NCI-H2107 (cell line): Measurements from ENCODE around the gene GLYATL2.

ENCODE experiments used
- DNase-seq: peaks from one replicate; lab custom pipeline; 2025; lab: John Stamatoyannopoulos, UW

Gene GLYATL2

GRCh38 chr11:58844361-58845005, at the start of gene GLYATL2:
GLYATL2 (minus strand) TSS chr11:58844704; CDS start chr11:58839612, 5,092 bp downstream.
- DNase-seq = no peak

- DNase-seq = no peak
Observed at GRCh38 chr11:58893899-58894298, 49.4 kb upstream of the GLYATL2 start.

GRCh38 chr11:58888579-58888978, 44.1 kb upstream of the GLYATL2 start:
- no peak for DNase-seq

- no peak for DNase-seq
Observed at GRCh38 chr11:58887452-58887851, 42.9 kb upstream of the GLYATL2 start.

GRCh38 chr11:58880625-58881024, 36.1 kb upstream of the GLYATL2 start:
- DNase-seq = no peak

GRCh38 chr11:58880166-58880565, 35.7 kb upstream of the GLYATL2 start:
- no peak for DNase-seq

GRCh38 chr11:58867556-58867955, 23.1 kb upstream of the GLYATL2 start:
- DNase-seq = no peak

GRCh38 chr11:58866788-58867187, 22.3 kb upstream of the GLYATL2 start:
- DNase-seq = no peak

GRCh38 chr11:58864335-58864734, 19.8 kb upstream of the GLYATL2 start:
- DNase-seq = no peak

GRCh38 chr11:58863697-58864096, 19.2 kb upstream of the GLYATL2 start:
- DNase-seq = no peak

- DNase-seq = no peak
Observed at GRCh38 chr11:58861533-58861932, 17.0 kb upstream of the GLYATL2 start.

GRCh38 chr11:58856806-58857205, 12.3 kb upstream of the GLYATL2 start:
- no peak for DNase-seq

GRCh38 chr11:58845386-58845785, 882 bp upstream of the GLYATL2 start:
- no peak for DNase-seq

GRCh38 chr11:58837707-58838388, 6.7 kb downstream of the GLYATL2 start:
- no peak for DNase-seq

- no peak for DNase-seq
Observed at GRCh38 chr11:58832056-58832645, 12.4 kb downstream of the GLYATL2 start.

- no peak for DNase-seq
Observed at GRCh38 chr11:58830673-58831301, 13.7 kb downstream of the GLYATL2 start.

- no peak for DNase-seq
Observed at GRCh38 chr11:58829786-58830185, 14.7 kb downstream of the GLYATL2 start.

- DNase-seq = no peak
Observed at GRCh38 chr11:58813693-58814092, 30.8 kb downstream of the GLYATL2 start.

- DNase-seq = no peak
Observed at GRCh38 chr11:58811499-58811898, 33.0 kb downstream of the GLYATL2 start.

- no peak for DNase-seq
Observed at GRCh38 chr11:58807343-58807742, 37.2 kb downstream of the GLYATL2 start.

GRCh38 chr11:58805065-58805464, 39.4 kb downstream of the GLYATL2 start:
- no peak for DNase-seq

GRCh38 chr11:58801974-58802545, 42.4 kb downstream of the GLYATL2 start:
- no peak for DNase-seq

GRCh38 chr11:58801302-58801701, 43.2 kb downstream of the GLYATL2 start:
- DNase-seq = no peak
